K562 (cell line): ENCODE measurements around the gene HSPA1B. TPM values are rescaled to one million over a fixed set of nuclear protein-coding genes. Genes with fewer than 3 reads are reported as not detected.

Source experiments
- ATAC-seq: fragments of 200-7000 bp; cut with Tn5 transposase; 3 replicates; pipeline ENCODE4 v1.9.1; 2020; ENCODE audit warnings: moderate library complexity
- BruUV-seq: library from RNA; stranded (reverse); fragments of 400-500 nt; replicated peaks from 2 replicates; lab custom pipeline; 2021; lab: Mats Ljungman, UMichigan
- CTCF ChIA-PET: fragments of 300-600 bp; formaldehyde crosslinking; extraction: SDS; loops from one replicate; lab custom pipeline; 2021; ENCODE audit warnings: low intra/inter-chr PET ratio; lab: Yijun Ruan, JAX
- POLR2A ChIA-PET: fragments of 300-600, 350-650 bp; sonication (Branson Sonifier 250); formaldehyde crosslinking; extraction: SDS; loops from one replicate; lab custom pipeline; 2021; ENCODE audit warnings: antibody characterized with exemption, inconsistent platforms; lab: Yijun Ruan, JAX
- DNase-seq, 4 experiments: peaks; one replicate each; pipeline versions ENCODE4 v3.0.0 to v3.0.0-alpha.2; 2011 to 2018; ENCODE audit warnings: low spot score in 3 of 4, mixed read lengths in 3 of 4; ENCODE audit errors: extremely low read depth in 1 of 4
- FAIRE-seq: peaks from 2 replicates; lab custom pipeline; 2011; peaks lifted over from hg19 to GRCh38; lab: Jason Lieb, UNC
- H2AFZ ChIP-seq: 2 replicates; pipeline ENCODE4 v1.6.0; 2011; ENCODE audit warnings: low read depth, low read length, control low read depth, inconsistent platforms
- H3K27ac ChIP-seq: fragments of 200-600 bp; 3 replicates; pipeline ENCODE4 v1.8.0; 2011; ENCODE audit warnings: low read depth, mild to moderate bottlenecking, control low read depth, inconsistent platforms, low read length, moderate library complexity, mixed read lengths; ENCODE audit errors: extremely low read depth
- H3K27me3 ChIP-seq, 2 experiments: fragments of 300-600 bp in 1 of 2; 2 replicates in 1 of 2; 3 replicates in 1 of 2; pipeline versions ENCODE4 v1.6.0 to v1.8.0; 2011; ENCODE audit warnings: inconsistent platforms in 2 of 2, low read length in 2 of 2, mild to moderate bottlenecking in 1 of 2, mixed read lengths in 1 of 2, moderate library complexity in 1 of 2; ENCODE audit not compliant: control insufficient read depth in 2 of 2, insufficient read depth in 2 of 2
- H3K36me3 ChIP-seq: fragments of 300-600 bp; 3 replicates; pipeline ENCODE4 v1.8.0; 2011; ENCODE audit warnings: mild to moderate bottlenecking, low read length, inconsistent platforms; ENCODE audit not compliant: control insufficient read depth, insufficient read depth
- H3K4me1 ChIP-seq, 2 experiments: fragments of 200-600 bp in 1 of 2; replicated peaks in 1 of 2; 2 replicates in 1 of 2; 3 replicates in 1 of 2; pipeline versions ENCODE4 v1.5.1 to v1.8.0; 2011; ENCODE audit warnings: inconsistent platforms in 2 of 2, low read length in 2 of 2, mild to moderate bottlenecking in 1 of 2, mixed read lengths in 1 of 2, moderate library complexity in 1 of 2; ENCODE audit not compliant: control insufficient read depth in 2 of 2, insufficient read depth in 2 of 2
- H3K4me2 ChIP-seq: 2 replicates; pipeline ENCODE4 v1.6.1; 2011; ENCODE audit warnings: low read length, control low read depth, inconsistent platforms, mixed read lengths; ENCODE audit not compliant: insufficient read depth
- H3K4me3 ChIP-seq: fragments of 200-600 bp; sonication (generic), shearing (Covaris generic); 2 replicates; pipeline ENCODE4 v1.5.1; 2016; ENCODE audit warnings: control low read depth, inconsistent platforms
- H3K79me2 ChIP-seq: fragments of 200-600 bp; 3 replicates; pipeline ENCODE4 v1.8.0; 2011; ENCODE audit warnings: low read length, inconsistent platforms; ENCODE audit not compliant: control insufficient read depth, insufficient read depth
- H3K9ac ChIP-seq, 2 experiments: 2 replicates each; pipeline versions ENCODE4 v1.6.0 to v1.6.1; 2011; ENCODE audit warnings: low read depth in 2 of 2, low read length in 2 of 2, control low read depth in 1 of 2, inconsistent platforms in 1 of 2, mild to moderate bottlenecking in 1 of 2, mixed read lengths in 1 of 2; ENCODE audit not compliant: insufficient read depth in 1 of 2
- H3K9me1 ChIP-seq: one replicate; pipeline ENCODE4 v1.6.0; 2011; ENCODE audit warnings: inconsistent platforms, mild to moderate bottlenecking, low read length, moderate library complexity; ENCODE audit not compliant: control insufficient read depth, insufficient read depth
- H3K9me3 ChIP-seq: replicated peaks from 2 replicates; pipeline ENCODE4 v1.5.1; 2011; ENCODE audit warnings: low read depth, low read length, inconsistent platforms; ENCODE audit not compliant: control insufficient read depth, insufficient read depth
- H4K20me1 ChIP-seq: replicated peaks from 2 replicates; pipeline ENCODE4 v1.6.1; 2011; ENCODE audit warnings: low read length, inconsistent platforms, mixed read lengths; ENCODE audit not compliant: control insufficient read depth, insufficient read depth
- ARID3A ChIP-seq: IDR thresholded peaks from 2 replicates; pipeline ENCODE4 v1.6.1; 2012; ENCODE audit warnings: low read depth, low read length, improper control_type of control experiment, borderline replicate concordance
- CBX8 ChIP-seq: fragments of 200-600 bp; sonication (generic); IDR thresholded peaks from 2 replicates; pipeline ENCODE4 v1.6.1; 2012; ENCODE audit warnings: borderline replicate concordance, mixed run types, low read depth, mild to moderate bottlenecking, moderate library complexity, mixed read lengths, low read length, control low read depth, inconsistent platforms; ENCODE audit not compliant: poor library complexity, severe bottlenecking; ENCODE audit errors: extremely low read depth
- CEBPB ChIP-seq: fragments of 450-650 bp; IDR thresholded peaks from 2 replicates; pipeline ENCODE4 v1.6.1; 2016; ENCODE audit warnings: missing genetic modification characterization, missing compliant biosample characterization
- E4F1 ChIP-seq: fragments of 250-450 bp; sonication (Bioruptor Pico); IDR thresholded peaks from 2 replicates; pipeline ENCODE4 v1.5.0; 2021; ENCODE audit warnings: mild to moderate bottlenecking, borderline replicate concordance
- FOXO4 ChIP-seq: fragments of 450-650 bp; formaldehyde crosslinking; IDR thresholded peaks from 2 replicates; pipeline ENCODE4 v1.4.0; 2020; ENCODE audit warnings: mild to moderate bottlenecking, moderate library complexity
- HES1 ChIP-seq: fragments of 450-650 bp; IDR thresholded peaks from 2 replicates; pipeline ENCODE4 v1.6.1; 2016; ENCODE audit warnings: low read depth, mild to moderate bottlenecking, moderate library complexity
- HMG20B ChIP-seq: fragments of 250-450 bp; sonication (Bioruptor Pico); IDR thresholded peaks from 2 replicates; pipeline ENCODE4 v1.5.0; 2021; ENCODE audit warnings: mild to moderate bottlenecking
- KLF10 ChIP-seq: fragments of 250-450 bp; sonication (Bioruptor Pico); IDR thresholded peaks from 2 replicates; pipeline ENCODE4 v1.6.1; 2021; ENCODE audit warnings: matching md5 sums
- NFE2L1 ChIP-seq: fragments of 450-650 bp; IDR thresholded peaks from 2 replicates; pipeline ENCODE4 v1.6.1; 2016; ENCODE audit warnings: missing genetic modification characterization, low read depth, mild to moderate bottlenecking, missing compliant biosample characterization, moderate library complexity, borderline replicate concordance
- POLR2AphosphoS2 ChIP-seq: IDR thresholded peaks from 2 replicates; pipeline ENCODE4 v1.6.1; 2012; ENCODE audit warnings: low read length, improper control_type of control experiment
- ZNF695 ChIP-seq: fragments of 450-650 bp; formaldehyde crosslinking; IDR thresholded peaks from 2 replicates; pipeline ENCODE4 v1.4.0; 2020; ENCODE audit warnings: mild to moderate bottlenecking, moderate library complexity
- WGBS: fragments of 100-300 bp; shearing (Covaris generic); methylation state at CpG from one replicate; pipeline ENCODE4 v1.1.6; 2016; ENCODE audit warnings: low coverage, mixed read lengths; ENCODE audit not compliant: insufficient coverage; ENCODE audit errors: missing lambda C conversion rate; 5-methylcytosine and 5-hydroxymethylcytosine counted together
- in situ Hi-C: fragments of 300-500 bp; cut with MboI; formaldehyde crosslinking; loops from 4 replicates; pipeline ENCODE4 v1.15.0; 2018; ENCODE audit warnings: inconsistent platforms, mixed read lengths
- intact Hi-C: fragments of 100-400 bp; cut with micrococcal nuclease; formaldehyde crosslinking; loops from 2 replicates; pipeline ENCODE4 v1.14.2; 2022
- polyA plus RNA-seq, 8 experiments: library from polyadenylated mRNA; depleted of rRNA in 4 of 8; stranded (reverse) in 5 of 8; unstranded in 3 of 8; fragments of >200 nt; fragmentation: Nextera tagmentation in 2 of 8; fragmentation: Illumina TruSeq in 1 of 8; extraction: Ambion mirVana in 2 of 8; extraction: Trizol in 1 of 8; gene quantifications; 2 replicates each; pipeline versions ENCODE4 v1.2.1 to v1.2.3, GENCODE V29; 2011 to 2014; ENCODE audit warnings: inconsistent platforms in 1 of 8, missing spikeins in 1 of 8
- total RNA-seq, 7 experiments: library from RNA; depleted of rRNA in 6 of 7; stranded (reverse); fragments of >200 nt in 6 of 7; fragmentation: Illumina TruSeq in 2 of 7; extraction: Trizol in 2 of 7; gene quantifications; 2 replicates each; pipeline versions ENCODE4 v1.2.1 to v1.2.3, GENCODE V29; 2011 to 2021; ENCODE audit warnings: low replicate concordance in 1 of 7

HSPA1B gene
- total and polyA plus RNA-seq, 9 of the 15 experiments (the other 6 are each of a cell fraction or from before 2014, with no cell fraction given): 0.27 to 227 (median 51.2) TPM

- TF ChIP-seq ARID3A (peak; percentile 73; the same call in 1 of the 2 replicates), CBX8 (no peak), NFE2L1 (tag) (no peak)
These were observed 2.2 kb downstream of the HSPA1B start (continued) for GRCh38 chr6:31829633-31830283.

- POLR2A ChIA-PET: interaction anchor here (0.6 to 13.1 kb wide), 44 partner anchors 9 to 1007 kb away, joined by 3 to 229 read pairs (median 4); partner anchors contain the start of genes BAG6, C6orf47, CLIC1 and DDAH2
- intact Hi-C loops (loop anchor here (1.0 to 2.0 kb wide), 3 partner anchors 59 to 151 kb away; no protein-coding TSS in a partner anchor), in situ Hi-C loops (no loop called here)
- no peak overlapping the region for H2AFZ ChIP-seq
- H3K4me2 ChIP-seq: peak overlapping the region; percentile 77
- H3K4me3 ChIP-seq: peak overlapping the region; percentile 52
- CTCF ChIA-PET: interaction anchor here (1.1 to 2.8 kb wide), 3 partner anchors 35 to 60 kb away, joined by 5 to 24 read pairs (median 10); partner anchors contain the start of gene VARS1
- FAIRE-seq (no peak), ATAC-seq (no peak), DNase-seq (no peak)
- no peaks in the 10 kb centered on the region for H3K9me1 ChIP-seq
- peak overlapping the region; percentile 66 for H3K27ac ChIP-seq
- H3K9me3 ChIP-seq: no peaks in the 10 kb centered on the region
- H3K9ac ChIP-seq: peak overlapping the region; percentile 70 to 85
- peaks cover 62% of the 10 kb centered on the region for H3K79me2 ChIP-seq
- H4K20me1 ChIP-seq: peaks cover 5% of the 10 kb centered on the region; the same call in 1 of the 2 replicates
- WGBS: 2% methylated on average over 6 of the region's 6 CpGs
- H3K27me3 ChIP-seq: no peaks in the 10 kb centered on the region
- BruUV-seq: no TSS peak
- H3K36me3 ChIP-seq: peaks cover 28% of the 10 kb centered on the region; the same call in 2 of the 3 replicates
- peaks cover 30 to 51% of the 10 kb centered on the region in 2 experiments for H3K4me1 ChIP-seq
- TF ChIP-seq HMG20B (CRISPR knock-in tag) (0 out of 2 replicates have a peak, but pooled peaks have one; percentile 23), HES1 (no peak), CEBPB (tag) (0 out of 2 replicates have a peak, but pooled peaks have one; percentile 4), KLF10 (CRISPR knock-in tag) (no peak), FOXO4 (no peak), ZNF695 (CRISPR knock-in tag) (no peak), POLR2AphosphoS2 (peak; percentile 92; the same call in 1 of the 2 replicates), E4F1 (CRISPR knock-in tag) (no peak)
These were observed 3.4 kb downstream of the HSPA1B start for GRCh38 chr6:31830886-31831335.
